SK-N-SH treated with all-trans-retinoic acid at 6 μM for 48 hours (cell line): Measurements from ENCODE around the gene TRIM2.
"Not testable (repeated sequence)": the region's sequence is repeated elsewhere in the genome, so short reads cannot be mapped to it uniquely, and the experiment has no call there.

Experiments
- ATAC-seq: fragments of 200-7000 bp; cut with Tn5 transposase; 3 replicates; pipeline ENCODE4 v1.9.1; 2020; ENCODE audit warnings: mild to moderate bottlenecking, moderate library complexity
- ARNTL ChIP-seq: fragments of 450-650 bp; formaldehyde crosslinking; IDR thresholded peaks from 2 replicates; pipeline ENCODE4 v1.5.0; 2020; ENCODE audit warnings: low read depth, mild to moderate bottlenecking, moderate library complexity, borderline replicate concordance
- BACH2 ChIP-seq: fragments of 250-450 bp; sonication (Bioruptor Pico); IDR thresholded peaks from 2 replicates; pipeline ENCODE4 v1.9.0; 2021; ENCODE audit warnings: mild to moderate bottlenecking, borderline replicate concordance
- CSDC2 ChIP-seq: fragments of 250-450 bp; sonication (Bioruptor Pico); IDR thresholded peaks from 2 replicates; pipeline ENCODE4 v1.5.0; 2020; ENCODE audit warnings: mild to moderate bottlenecking, moderate library complexity
- ESRRG ChIP-seq: fragments of 250-450 bp; sonication (Bioruptor Pico); IDR thresholded peaks from 2 replicates; pipeline ENCODE4 v1.6.1; 2021; ENCODE audit warnings: mild to moderate bottlenecking
- GLIS3 ChIP-seq: fragments of 250-450 bp; sonication (Bioruptor Pico); IDR thresholded peaks from 2 replicates; pipeline ENCODE4 v1.5.0; 2020; ENCODE audit warnings: mild to moderate bottlenecking, moderate library complexity
- ISL1 ChIP-seq: fragments of 250-450 bp; sonication (Bioruptor Pico); IDR thresholded peaks from 2 replicates; pipeline ENCODE4 v2.1.2; 2022; ENCODE audit warnings: mild to moderate bottlenecking, moderate library complexity
- PPARA ChIP-seq: fragments of 250-450 bp; sonication (Bioruptor Pico); IDR thresholded peaks from 2 replicates; pipeline ENCODE4 v1.5.0; 2020; ENCODE audit warnings: mild to moderate bottlenecking, borderline replicate concordance
- RARB ChIP-seq: fragments of 250-450 bp; sonication (Bioruptor Pico); IDR thresholded peaks from 2 replicates; pipeline ENCODE4 v1.8.0; 2021; ENCODE audit warnings: mild to moderate bottlenecking, moderate library complexity
- SNAI2 ChIP-seq: fragments of 250-450 bp; sonication (Bioruptor Pico); IDR thresholded peaks from 2 replicates; pipeline ENCODE4 v1.5.0; 2020; ENCODE audit warnings: mild to moderate bottlenecking, moderate library complexity
- TCF4 ChIP-seq: fragments of 250-450 bp; sonication (Bioruptor Pico); IDR thresholded peaks from 2 replicates; pipeline ENCODE4 v1.8.0; 2021; ENCODE audit warnings: mild to moderate bottlenecking, moderate library complexity, borderline replicate concordance
- TOX ChIP-seq: fragments of 250-450 bp; sonication (Bioruptor Pico); IDR thresholded peaks from 2 replicates; pipeline ENCODE4 v1.8.0; 2021; ENCODE audit warnings: mild to moderate bottlenecking, moderate library complexity, borderline replicate concordance
- ZC3H10 ChIP-seq: fragments of 250-450 bp; sonication (Bioruptor Pico); IDR thresholded peaks from 2 replicates; pipeline ENCODE4 v1.5.1; 2021; ENCODE audit warnings: mild to moderate bottlenecking, moderate library complexity
- ZFP3 ChIP-seq: fragments of 250-450 bp; sonication (Bioruptor Pico); IDR thresholded peaks from 2 replicates; pipeline ENCODE4 v1.5.0; 2020; ENCODE audit warnings: mild to moderate bottlenecking, moderate library complexity
- ZNF565 ChIP-seq: fragments of 450-650 bp; formaldehyde crosslinking; conservative IDR thresholded peaks from 2 replicates; pipeline ENCODE4 v1.5.0; 2020; ENCODE audit warnings: low read depth, mild to moderate bottlenecking, moderate library complexity
- ZNF8 ChIP-seq: fragments of 450-650 bp; formaldehyde crosslinking; IDR thresholded peaks from 2 replicates; pipeline ENCODE4 v1.5.0; 2020; ENCODE audit warnings: mild to moderate bottlenecking, moderate library complexity
- TF ChIP-seq, protein P1 (sequence below): fragments of 250-450 bp; sonication (Bioruptor Pico); IDR thresholded peaks from 2 replicates; pipeline ENCODE4 v1.8.0; 2020; ENCODE audit warnings: mild to moderate bottlenecking, moderate library complexity, borderline replicate concordance
- TF ChIP-seq, protein P2 (sequence below): fragments of 250-450 bp; sonication (Bioruptor Pico); IDR thresholded peaks from 2 replicates; pipeline ENCODE4 v1.5.0; 2020; ENCODE audit warnings: mild to moderate bottlenecking, moderate library complexity
- TF ChIP-seq, protein P3 (sequence below): fragments of 250-450 bp; sonication (Bioruptor Pico); IDR thresholded peaks from 2 replicates; pipeline ENCODE4 v1.5.1; 2020; ENCODE audit warnings: low read depth, mild to moderate bottlenecking, moderate library complexity
- TF ChIP-seq, protein P4 (sequence below): fragments of 250-450 bp; sonication (Bioruptor Pico); IDR thresholded peaks from 2 replicates; pipeline ENCODE4 v1.8.0; 2021; ENCODE audit warnings: low read depth, mild to moderate bottlenecking, moderate library complexity, borderline replicate concordance
- TF ChIP-seq, protein P5 (sequence below): fragments of 250-450 bp; sonication (Bioruptor Pico); IDR thresholded peaks from 2 replicates; pipeline ENCODE4 v1.5.1; 2021; ENCODE audit warnings: mild to moderate bottlenecking, moderate library complexity

The TRIM2 gene

DNA sequence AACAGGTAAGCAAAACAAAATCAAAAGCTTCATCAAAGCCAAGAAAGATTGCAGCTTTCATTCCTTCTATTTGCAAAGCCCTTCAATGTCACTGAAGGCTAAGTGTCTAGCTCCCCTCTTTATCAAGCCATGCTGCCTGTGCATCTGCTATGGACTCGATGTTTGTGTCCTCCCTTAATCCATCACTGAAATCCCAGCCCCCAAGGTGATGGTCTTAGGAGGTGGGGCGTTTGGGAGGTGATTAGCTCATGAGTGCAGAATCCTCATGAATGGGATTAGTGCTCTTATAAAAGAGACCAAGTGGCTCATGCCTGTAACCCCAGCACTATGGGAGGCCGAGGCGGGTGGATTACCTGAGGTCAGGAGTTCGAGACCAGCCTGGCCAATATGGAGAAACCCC lies 6.9 kb upstream of the TRIM2 start:
- ATAC-seq = no peak
- TF ChIP-seq PPARA (CRISPR knock-in tag) (no peak), ESRRG (CRISPR knock-in tag) (no peak), ZC3H10 (CRISPR knock-in tag) (no peak), ZNF8 (CRISPR knock-in tag) (no peak), ZFP3 (no peak), ARNTL (CRISPR knock-in tag) (no peak), GLIS3 (CRISPR knock-in tag) (no peak), ISL1 (CRISPR knock-in tag) (no peak), TOX (CRISPR knock-in tag) (no peak), CSDC2 (no peak), BACH2 (CRISPR knock-in tag) (no peak), RARB (CRISPR knock-in tag) (no peak), ZNF565 (CRISPR knock-in tag) (no peak), SNAI2 (CRISPR knock-in tag) (no peak), TCF4 (CRISPR knock-in tag) (no peak)
- TF ChIP-seq, protein P1, sequence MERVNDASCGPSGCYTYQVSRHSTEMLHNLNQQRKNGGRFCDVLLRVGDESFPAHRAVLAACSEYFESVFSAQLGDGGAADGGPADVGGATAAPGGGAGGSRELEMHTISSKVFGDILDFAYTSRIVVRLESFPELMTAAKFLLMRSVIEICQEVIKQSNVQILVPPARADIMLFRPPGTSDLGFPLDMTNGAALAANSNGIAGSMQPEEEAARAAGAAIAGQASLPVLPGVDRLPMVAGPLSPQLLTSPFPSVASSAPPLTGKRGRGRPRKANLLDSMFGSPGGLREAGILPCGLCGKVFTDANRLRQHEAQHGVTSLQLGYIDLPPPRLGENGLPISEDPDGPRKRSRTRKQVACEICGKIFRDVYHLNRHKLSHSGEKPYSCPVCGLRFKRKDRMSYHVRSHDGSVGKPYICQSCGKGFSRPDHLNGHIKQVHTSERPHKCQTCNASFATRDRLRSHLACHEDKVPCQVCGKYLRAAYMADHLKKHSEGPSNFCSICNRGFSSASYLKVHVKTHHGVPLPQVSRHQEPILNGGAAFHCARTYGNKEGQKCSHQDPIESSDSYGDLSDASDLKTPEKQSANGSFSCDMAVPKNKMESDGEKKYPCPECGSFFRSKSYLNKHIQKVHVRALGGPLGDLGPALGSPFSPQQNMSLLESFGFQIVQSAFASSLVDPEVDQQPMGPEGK (CRISPR knock-in tag) = no peak
- TF ChIP-seq, protein P2, sequence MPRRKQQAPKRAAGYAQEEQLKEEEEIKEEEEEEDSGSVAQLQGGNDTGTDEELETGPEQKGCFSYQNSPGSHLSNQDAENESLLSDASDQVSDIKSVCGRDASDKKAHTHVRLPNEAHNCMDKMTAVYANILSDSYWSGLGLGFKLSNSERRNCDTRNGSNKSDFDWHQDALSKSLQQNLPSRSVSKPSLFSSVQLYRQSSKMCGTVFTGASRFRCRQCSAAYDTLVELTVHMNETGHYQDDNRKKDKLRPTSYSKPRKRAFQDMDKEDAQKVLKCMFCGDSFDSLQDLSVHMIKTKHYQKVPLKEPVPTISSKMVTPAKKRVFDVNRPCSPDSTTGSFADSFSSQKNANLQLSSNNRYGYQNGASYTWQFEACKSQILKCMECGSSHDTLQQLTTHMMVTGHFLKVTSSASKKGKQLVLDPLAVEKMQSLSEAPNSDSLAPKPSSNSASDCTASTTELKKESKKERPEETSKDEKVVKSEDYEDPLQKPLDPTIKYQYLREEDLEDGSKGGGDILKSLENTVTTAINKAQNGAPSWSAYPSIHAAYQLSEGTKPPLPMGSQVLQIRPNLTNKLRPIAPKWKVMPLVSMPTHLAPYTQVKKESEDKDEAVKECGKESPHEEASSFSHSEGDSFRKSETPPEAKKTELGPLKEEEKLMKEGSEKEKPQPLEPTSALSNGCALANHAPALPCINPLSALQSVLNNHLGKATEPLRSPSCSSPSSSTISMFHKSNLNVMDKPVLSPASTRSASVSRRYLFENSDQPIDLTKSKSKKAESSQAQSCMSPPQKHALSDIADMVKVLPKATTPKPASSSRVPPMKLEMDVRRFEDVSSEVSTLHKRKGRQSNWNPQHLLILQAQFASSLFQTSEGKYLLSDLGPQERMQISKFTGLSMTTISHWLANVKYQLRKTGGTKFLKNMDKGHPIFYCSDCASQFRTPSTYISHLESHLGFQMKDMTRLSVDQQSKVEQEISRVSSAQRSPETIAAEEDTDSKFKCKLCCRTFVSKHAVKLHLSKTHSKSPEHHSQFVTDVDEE (CRISPR knock-in tag) = no peak
- TF ChIP-seq, protein P3, sequence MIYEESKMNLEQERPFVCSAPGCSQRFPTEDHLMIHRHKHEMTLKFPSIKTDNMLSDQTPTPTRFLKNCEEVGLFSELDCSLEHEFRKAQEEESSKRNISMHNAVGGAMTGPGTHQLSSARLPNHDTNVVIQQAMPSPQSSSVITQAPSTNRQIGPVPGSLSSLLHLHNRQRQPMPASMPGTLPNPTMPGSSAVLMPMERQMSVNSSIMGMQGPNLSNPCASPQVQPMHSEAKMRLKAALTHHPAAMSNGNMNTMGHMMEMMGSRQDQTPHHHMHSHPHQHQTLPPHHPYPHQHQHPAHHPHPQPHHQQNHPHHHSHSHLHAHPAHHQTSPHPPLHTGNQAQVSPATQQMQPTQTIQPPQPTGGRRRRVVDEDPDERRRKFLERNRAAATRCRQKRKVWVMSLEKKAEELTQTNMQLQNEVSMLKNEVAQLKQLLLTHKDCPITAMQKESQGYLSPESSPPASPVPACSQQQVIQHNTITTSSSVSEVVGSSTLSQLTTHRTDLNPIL (CRISPR knock-in tag) = no peak
- TF ChIP-seq, protein P4, sequence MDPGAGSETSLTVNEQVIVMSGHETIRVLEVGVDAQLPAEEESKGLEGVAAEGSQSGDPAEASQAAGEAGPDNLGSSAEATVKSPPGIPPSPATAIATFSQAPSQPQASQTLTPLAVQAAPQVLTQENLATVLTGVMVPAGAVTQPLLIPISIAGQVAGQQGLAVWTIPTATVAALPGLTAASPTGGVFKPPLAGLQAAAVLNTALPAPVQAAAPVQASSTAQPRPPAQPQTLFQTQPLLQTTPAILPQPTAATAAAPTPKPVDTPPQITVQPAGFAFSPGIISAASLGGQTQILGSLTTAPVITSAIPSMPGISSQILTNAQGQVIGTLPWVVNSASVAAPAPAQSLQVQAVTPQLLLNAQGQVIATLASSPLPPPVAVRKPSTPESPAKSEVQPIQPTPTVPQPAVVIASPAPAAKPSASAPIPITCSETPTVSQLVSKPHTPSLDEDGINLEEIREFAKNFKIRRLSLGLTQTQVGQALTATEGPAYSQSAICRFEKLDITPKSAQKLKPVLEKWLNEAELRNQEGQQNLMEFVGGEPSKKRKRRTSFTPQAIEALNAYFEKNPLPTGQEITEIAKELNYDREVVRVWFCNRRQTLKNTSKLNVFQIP (CRISPR knock-in tag) = no peak
- TF ChIP-seq, all 23 proteins: peak for 0

DNA sequence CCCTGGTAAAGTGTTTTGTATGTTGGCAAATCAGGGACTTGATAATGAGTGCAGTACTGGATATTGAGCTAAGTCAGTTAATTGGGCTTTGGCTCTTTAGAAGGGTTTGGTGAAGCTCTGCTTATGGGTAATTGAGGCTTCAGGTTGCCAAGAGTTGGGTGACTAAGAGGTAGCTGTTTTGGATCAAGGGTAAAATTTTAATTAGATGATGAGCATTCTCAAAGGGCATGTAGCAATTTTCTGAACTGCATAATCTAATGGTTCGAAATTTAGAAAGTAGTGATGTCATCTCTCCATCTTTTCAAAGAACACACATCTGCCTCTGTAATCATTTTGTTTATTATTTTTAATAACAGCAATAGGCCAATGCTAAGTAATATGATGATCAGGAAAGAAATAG lies 5.5 kb upstream of the TRIM2 start:
- ATAC-seq = peak; percentile 36; the same call in 1 of the 3 replicates
- TF ChIP-seq TCF4 (CRISPR knock-in tag) = 0 out of 2 replicates have a peak, but pooled peaks have one; percentile 30
- TF ChIP-seq, protein P5, sequence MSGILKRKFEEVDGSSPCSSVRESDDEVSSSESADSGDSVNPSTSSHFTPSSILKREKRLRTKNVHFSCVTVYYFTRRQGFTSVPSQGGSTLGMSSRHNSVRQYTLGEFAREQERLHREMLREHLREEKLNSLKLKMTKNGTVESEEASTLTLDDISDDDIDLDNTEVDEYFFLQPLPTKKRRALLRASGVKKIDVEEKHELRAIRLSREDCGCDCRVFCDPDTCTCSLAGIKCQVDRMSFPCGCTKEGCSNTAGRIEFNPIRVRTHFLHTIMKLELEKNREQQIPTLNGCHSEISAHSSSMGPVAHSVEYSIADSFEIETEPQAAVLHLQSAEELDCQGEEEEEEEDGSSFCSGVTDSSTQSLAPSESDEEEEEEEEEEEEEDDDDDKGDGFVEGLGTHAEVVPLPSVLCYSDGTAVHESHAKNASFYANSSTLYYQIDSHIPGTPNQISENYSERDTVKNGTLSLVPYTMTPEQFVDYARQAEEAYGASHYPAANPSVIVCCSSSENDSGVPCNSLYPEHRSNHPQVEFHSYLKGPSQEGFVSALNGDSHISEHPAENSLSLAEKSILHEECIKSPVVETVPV (CRISPR knock-in tag) = no peak
- TF ChIP-seq, protein P3 (CRISPR knock-in tag) = peak; percentile 46; the same call in 1 of the 2 replicates
- peak; percentile 78 for TF ChIP-seq ISL1 (CRISPR knock-in tag)

DNA sequence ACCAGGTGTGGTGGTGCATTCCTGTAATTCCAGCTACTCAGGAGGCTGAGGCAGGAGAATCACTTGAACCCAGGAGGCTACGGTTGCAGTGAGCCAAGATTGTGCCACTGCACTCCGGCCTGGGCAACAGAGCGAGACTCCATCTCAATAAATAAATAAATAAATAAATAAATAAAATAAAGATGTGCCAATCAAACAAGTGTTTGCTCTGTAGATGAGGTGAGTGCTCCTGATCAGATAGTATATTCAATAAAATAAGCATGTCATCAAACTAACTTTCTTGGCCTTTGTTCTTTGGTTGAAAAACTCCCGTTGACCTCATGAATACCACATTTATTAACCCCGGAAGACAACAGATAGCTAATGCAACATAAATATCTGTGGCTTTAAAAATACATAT lies 497 bp upstream of the TRIM2 start:
- not testable (repeated sequence) for ATAC-seq
